Lower lobe of right lung (tissue), 2 donors: Measurements from ENCODE around the gene CGREF1. TPM values are rescaled to one million over a fixed set of nuclear protein-coding genes. Genes with fewer than 3 reads are reported as not detected.
A peak's percentile ranks its signal among the peaks of the same experiment; 100 is the strongest.

ENCODE experiments used
- ATAC-seq, 2 donors: fragments of 200-7000 bp; cut with Tn5 transposase; one replicate each; pipeline ENCODE4 v1.9.1; 2020 to 2022; ENCODE audit warnings: mild to moderate bottlenecking in 2 of 2, moderate library complexity in 2 of 2
- DNase-seq: peaks from one replicate; pipeline ENCODE4 v3.0.0-alpha.2; 2020
- H3K27ac ChIP-seq: fragments of 200-600 bp; one replicate; pipeline ENCODE4 v1.8.0; 2022
- H3K27me3 ChIP-seq: fragments of 200-600 bp; one replicate; pipeline ENCODE4 v1.8.0; 2022; ENCODE audit warnings: low read depth
- H3K36me3 ChIP-seq: fragments of 200-600 bp; one replicate; pipeline ENCODE4 v1.8.0; 2022; ENCODE audit warnings: mild to moderate bottlenecking
- H3K4me1 ChIP-seq: fragments of 200-600 bp; one replicate; pipeline ENCODE4 v1.8.0; 2022
- H3K4me3 ChIP-seq: fragments of 200-600 bp; one replicate; pipeline ENCODE4 v1.8.0; 2022; ENCODE audit warnings: mild to moderate bottlenecking
- H3K9me3 ChIP-seq: fragments of 200-600 bp; one replicate; pipeline ENCODE4 v1.8.0; 2022
- intact Hi-C: fragments of 100-400 bp; cut with DNase I; formaldehyde crosslinking; loops from one replicate; pipeline ENCODE4 v1.11.0; 2022
- long read RNA-seq: library from polyadenylated mRNA; unstranded; transcript quantifications from one replicate; pipeline ENCODE4 v2.0.0, GENCODE V29; 2021
- total RNA-seq: library from RNA; stranded (reverse); fragmentation: NEBNext Ultra II Directional; extraction: Animal tissue kit (Norgen Biotek cat#: 25700); gene quantifications from one replicate; pipeline ENCODE4 v1.2.1, GENCODE V29; 2021
- TF ChIP-seq, protein P1 (sequence below): fragments of 200-600 bp; IDR thresholded peaks from one replicate; pipeline ENCODE4 v1.8.0; 2022; ENCODE audit warnings: antibody characterized with exemption, mild to moderate bottlenecking
- donor health status: DM: no; HTN: yes; CAD: no; lungs with severe emphysema.

Gene CGREF1, protein sequence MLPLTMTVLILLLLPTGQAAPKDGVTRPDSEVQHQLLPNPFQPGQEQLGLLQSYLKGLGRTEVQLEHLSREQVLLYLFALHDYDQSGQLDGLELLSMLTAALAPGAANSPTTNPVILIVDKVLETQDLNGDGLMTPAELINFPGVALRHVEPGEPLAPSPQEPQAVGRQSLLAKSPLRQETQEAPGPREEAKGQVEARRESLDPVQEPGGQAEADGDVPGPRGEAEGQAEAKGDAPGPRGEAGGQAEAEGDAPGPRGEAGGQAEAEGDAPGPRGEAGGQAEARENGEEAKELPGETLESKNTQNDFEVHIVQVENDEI
- 0.74 TPM for total RNA-seq
- long read RNA-seq, partial matches to known transcripts, result 0 of 1 reads
- long read RNA-seq, other reads (novel, unspliced or antisense), result 1 of 1 reads

DNA sequence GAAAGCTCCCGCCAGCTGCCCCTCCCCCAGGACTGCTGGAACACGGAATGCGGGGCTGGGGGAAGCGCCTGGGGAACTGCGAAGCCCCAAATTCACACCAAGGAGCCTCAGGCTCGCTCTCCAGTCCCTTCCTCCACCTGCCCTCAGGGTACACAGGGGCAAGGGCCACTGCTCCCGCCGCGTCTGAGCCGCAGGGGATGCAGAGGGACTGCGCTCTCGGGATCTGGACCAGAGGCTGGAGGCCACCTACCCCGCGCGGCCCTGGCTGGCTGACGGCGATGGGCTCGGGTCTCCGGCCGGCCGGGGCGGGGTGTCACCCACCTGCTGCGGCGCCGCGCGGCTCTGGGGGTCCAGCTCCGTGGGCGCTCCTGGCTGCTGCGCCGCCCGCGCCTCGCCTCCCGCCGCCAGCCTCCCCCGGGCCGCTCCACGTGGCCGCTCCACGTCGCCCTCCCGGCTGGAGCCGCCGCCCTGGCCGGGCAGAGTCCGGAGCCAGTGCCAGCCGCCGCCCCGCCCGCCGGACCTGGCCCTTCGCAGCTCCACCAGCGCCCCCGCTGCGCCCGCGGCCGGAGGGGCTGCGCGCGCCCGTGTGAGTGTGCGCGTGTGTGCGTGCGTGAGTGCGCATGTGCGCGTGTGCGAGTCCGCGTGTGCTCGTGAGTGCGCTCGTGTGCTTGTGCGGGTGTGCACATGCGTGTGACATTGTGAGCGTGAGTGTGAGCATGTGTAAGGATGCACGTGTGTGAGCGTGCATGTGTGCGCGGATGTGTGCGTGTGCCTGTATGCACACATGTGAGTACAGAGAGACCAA is at the start of gene CGREF1:
CGREF1 (minus strand) TSS at position 604 of the 805 bp plus-strand sequence. CDS start 14,762 bp downstream, outside the sequence.
- ATAC-seq (no peak), DNase-seq (no peak)
- H3K4me3 ChIP-seq, result peak within 1 kb of the TSS; percentile 40
- H3K36me3 ChIP-seq, result no peaks in the 10 kb centered on the region
- H3K27ac ChIP-seq, result no peak within 1 kb of the TSS
- H3K9me3 ChIP-seq, result no peaks in the 10 kb centered on the region
- H3K4me1 ChIP-seq, result peaks cover 15% of the 10 kb centered on the region
- intact Hi-C loops, result no loop called here
- TF ChIP-seq, protein P1, sequence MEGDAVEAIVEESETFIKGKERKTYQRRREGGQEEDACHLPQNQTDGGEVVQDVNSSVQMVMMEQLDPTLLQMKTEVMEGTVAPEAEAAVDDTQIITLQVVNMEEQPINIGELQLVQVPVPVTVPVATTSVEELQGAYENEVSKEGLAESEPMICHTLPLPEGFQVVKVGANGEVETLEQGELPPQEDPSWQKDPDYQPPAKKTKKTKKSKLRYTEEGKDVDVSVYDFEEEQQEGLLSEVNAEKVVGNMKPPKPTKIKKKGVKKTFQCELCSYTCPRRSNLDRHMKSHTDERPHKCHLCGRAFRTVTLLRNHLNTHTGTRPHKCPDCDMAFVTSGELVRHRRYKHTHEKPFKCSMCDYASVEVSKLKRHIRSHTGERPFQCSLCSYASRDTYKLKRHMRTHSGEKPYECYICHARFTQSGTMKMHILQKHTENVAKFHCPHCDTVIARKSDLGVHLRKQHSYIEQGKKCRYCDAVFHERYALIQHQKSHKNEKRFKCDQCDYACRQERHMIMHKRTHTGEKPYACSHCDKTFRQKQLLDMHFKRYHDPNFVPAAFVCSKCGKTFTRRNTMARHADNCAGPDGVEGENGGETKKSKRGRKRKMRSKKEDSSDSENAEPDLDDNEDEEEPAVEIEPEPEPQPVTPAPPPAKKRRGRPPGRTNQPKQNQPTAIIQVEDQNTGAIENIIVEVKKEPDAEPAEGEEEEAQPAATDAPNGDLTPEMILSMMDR, result no peak
- H3K27me3 ChIP-seq, result peaks cover 16% of the 10 kb centered on the region

DNA sequence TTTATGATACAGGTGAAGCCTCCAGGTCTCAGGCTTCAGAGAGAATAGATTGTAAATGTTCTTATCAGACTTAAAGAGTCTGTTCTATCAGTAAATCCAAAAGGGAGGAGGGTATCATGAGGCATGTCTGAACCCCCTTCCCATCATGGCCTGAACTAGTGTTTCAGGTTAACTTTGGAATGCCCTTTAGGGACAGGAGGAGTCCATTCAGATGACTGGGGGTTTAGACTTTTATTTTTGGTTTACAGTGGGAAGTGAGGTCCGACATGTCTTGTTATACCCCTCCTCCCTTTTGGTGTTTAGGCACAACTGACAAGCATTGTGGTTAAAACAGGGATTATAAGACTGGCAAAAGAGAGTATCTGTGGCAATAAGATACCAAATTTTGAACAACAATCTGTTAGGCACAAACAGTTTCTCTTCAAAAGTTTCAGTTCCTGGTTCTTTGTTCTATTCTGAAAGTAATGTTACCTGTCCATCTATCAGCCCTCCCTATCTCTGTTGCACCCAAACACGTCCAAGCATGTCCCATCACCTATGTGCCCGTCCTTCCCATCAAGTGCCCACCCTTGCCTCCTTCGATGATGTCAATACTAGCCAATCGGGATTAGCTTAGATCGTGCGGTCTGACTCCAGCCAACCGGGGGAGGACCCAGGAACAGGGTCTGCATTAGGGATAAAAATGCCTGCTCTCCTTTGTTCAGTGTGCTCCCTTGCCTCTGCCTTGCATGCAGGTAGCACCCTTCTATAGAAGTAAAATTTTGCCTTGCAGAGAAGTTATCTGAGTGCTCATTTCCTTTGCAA is 46.2 kb upstream of the CGREF1 start:
- ATAC-seq, result no peak
- H3K4me3 ChIP-seq, result no peak overlapping the region
- TF ChIP-seq, protein P1, result no peak
- H3K9me3 ChIP-seq, result no peaks in the 10 kb centered on the region
- H3K27me3 ChIP-seq, result no peaks in the 10 kb centered on the region
- H3K4me1 ChIP-seq, result no peaks in the 10 kb centered on the region
- H3K36me3 ChIP-seq, result no peaks in the 10 kb centered on the region
- intact Hi-C loops, result no loop called here
- no peak for DNase-seq
- no peak overlapping the region for H3K27ac ChIP-seq

DNA sequence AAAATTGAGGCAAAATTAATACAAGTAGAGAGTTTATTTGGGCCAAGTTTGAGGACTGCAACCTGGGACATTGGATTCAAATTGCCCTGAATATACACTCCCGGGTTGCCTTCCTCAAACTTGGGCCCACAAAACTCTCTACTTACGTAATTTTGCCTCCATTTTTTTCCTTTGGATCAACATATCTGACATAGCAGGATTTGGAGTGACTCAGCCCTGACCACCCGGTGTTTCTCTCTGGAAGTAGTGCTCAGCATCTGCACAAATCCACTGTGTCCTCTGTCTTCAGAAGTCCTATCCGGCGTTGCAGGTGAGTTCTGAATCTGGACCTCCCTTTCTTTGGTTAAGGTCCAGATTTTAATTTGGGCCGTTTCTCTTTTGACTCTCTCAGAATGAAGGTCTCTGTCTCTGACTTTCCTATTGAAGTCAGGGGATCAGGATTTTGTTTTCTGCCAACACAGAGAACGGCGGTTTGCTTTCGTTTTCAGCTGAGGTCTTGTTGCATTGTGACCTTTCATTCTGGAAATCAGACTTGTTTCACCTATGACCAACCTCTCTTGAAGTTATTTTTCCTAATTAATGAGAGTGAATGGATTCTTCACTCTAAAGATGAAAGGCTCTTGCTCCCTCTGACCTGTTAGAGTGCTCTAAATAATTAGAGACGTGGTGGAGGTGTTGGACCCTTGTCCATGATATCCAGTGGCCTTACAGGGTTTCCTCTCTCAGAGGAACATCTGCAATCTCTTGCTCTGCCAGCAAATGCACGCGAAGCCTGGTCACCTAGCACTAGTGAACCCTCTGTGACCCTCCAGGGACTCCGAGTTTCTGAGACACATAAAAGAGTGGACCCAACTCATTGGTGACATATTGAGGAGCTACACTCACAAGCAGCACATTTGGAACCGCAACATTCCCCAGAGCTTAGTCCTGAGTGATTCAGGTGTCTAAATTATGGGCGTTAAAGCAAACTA is 43.5 kb upstream of the CGREF1 start:
- no peaks in the 10 kb centered on the region for H3K4me1 ChIP-seq
- no peaks in the 10 kb centered on the region for H3K27me3 ChIP-seq
- ATAC-seq, result no peak
- H3K9me3 ChIP-seq, result no peaks in the 10 kb centered on the region
- intact Hi-C loops, result no loop called here
- H3K36me3 ChIP-seq, result no peaks in the 10 kb centered on the region
- no peak for DNase-seq
- TF ChIP-seq, protein P1, result no peak
- no peak overlapping the region for H3K27ac ChIP-seq
- H3K4me3 ChIP-seq, result no peak overlapping the region

DNA sequence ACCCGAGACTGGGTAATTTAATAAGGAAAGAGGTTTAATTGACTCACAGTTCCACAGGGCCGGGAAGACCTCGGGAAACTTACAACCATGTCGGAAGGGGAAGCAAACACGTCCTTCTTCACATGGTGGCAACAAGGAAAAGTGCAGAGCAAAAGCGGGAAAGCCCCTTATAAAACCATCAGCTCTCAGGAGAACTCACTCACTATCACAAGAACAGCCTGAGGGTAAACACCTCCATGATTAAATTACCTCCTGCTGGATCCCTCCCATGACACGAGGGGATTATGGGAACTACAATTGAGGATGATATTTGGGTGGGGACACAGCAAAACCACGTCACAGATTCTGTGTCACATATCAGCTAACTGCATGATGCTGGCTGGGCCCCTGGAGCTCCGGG is 41.3 kb upstream of the CGREF1 start:
- H3K27me3 ChIP-seq, result no peaks in the 10 kb centered on the region
- intact Hi-C loops, result no loop called here
- H3K36me3 ChIP-seq, result no peaks in the 10 kb centered on the region
- DNase-seq, result no peak
- H3K9me3 ChIP-seq, result no peaks in the 10 kb centered on the region
- no peak overlapping the region for H3K27ac ChIP-seq
- TF ChIP-seq, protein P1, result no peak
- H3K4me1 ChIP-seq, result no peaks in the 10 kb centered on the region
- no peak overlapping the region for H3K4me3 ChIP-seq
- no peak for ATAC-seq
